22Rv1 (cell line): ENCODE data around the gene TRMT5.

ENCODE experiments used
- H3K27ac ChIP-seq: fragments of 450-650 bp; 2 replicates; pipeline ENCODE4 v1.5.1; 2017
- CTCF ChIP-seq: fragments of 450-650 bp; IDR thresholded peaks from 2 replicates; pipeline ENCODE4 v1.5.1; 2017; ENCODE audit warnings: mild to moderate bottlenecking
- ZFX ChIP-seq: fragments of 450-650 bp; IDR thresholded peaks from 2 replicates; pipeline ENCODE4 v1.6.1; 2017; ENCODE audit warnings: antibody characterized with exemption, borderline replicate concordance

TRMT5 gene

GRCh38 chr14:60980811-60981632 lies at the start of gene TRMT5, which contains the start of gene SLC38A6:
TRMT5 (minus strand) TSS chr14:60981079; CDS start chr14:60980973, 106 bp downstream.
SLC38A6 (plus strand) TSS chr14:60981245; CDS start chr14:60981278, 33 bp downstream.
- TF ChIP-seq CTCF (no peak), ZFX (no peak)
- peak within 1 kb of the TSS; percentile 62 for H3K27ac ChIP-seq

- TF ChIP-seq ZFX (no peak), CTCF (no peak)
- no peak overlapping the region for H3K27ac ChIP-seq
These were observed 45.6 kb upstream of the TRMT5 start for GRCh38 chr14:61026526-61026925.

- peak; percentile 97 for TF ChIP-seq CTCF
- TF ChIP-seq ZFX = no peak
- no peak overlapping the region for H3K27ac ChIP-seq
These were observed 44.7 kb upstream of the TRMT5 start for GRCh38 chr14:61025251-61026223.

- no peak overlapping the region for H3K27ac ChIP-seq
- TF ChIP-seq ZFX = no peak
- TF ChIP-seq CTCF = no peak
These were observed 38.7 kb upstream of the TRMT5 start for GRCh38 chr14:61019537-61019936.

- no peak for TF ChIP-seq ZFX
- TF ChIP-seq CTCF = no peak
- no peak overlapping the region for H3K27ac ChIP-seq
These were observed 22.7 kb upstream of the TRMT5 start for GRCh38 chr14:61003571-61003970.

- H3K27ac ChIP-seq = no peak overlapping the region
- TF ChIP-seq CTCF (no peak), ZFX (no peak)
These were observed 18.7 kb upstream of the TRMT5 start for GRCh38 chr14:60999536-60999935.
